Measurements from ENCODE around the gene SH3RF3.

Gene SH3RF3

DNA sequence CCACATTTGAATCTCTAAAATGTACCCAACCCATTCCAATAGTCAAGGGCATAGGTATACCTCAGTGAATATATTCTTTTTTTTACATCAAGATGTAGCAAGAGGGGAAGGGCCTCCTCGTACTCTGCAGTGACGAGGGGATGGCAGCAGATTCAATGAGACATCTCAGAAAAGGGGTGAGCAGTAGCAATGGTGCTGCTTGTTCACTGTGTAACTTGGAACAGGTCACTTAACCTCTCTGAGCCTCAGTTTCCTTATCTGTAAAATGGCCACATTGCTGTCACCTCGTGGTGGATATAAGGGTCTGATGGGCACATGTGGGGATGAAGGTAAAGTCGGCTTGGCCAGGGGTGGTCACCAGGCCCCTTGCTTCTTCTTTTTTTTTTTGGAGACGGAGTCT lies 263.1 kb downstream of the SH3RF3 start:
- TF ChIP-seq TAF1 (IDR thresholded peaks at IDR 0.05; ENCODE audit: borderline replicate concordance, insufficient read depth, low read length) (no peak), SIN3A (IDR thresholded peaks at IDR 0.05; ENCODE audit: borderline replicate concordance, insufficient read depth, low read length) (no peak), POLR2AphosphoS5 (IDR thresholded peaks at IDR 0.05; ENCODE audit: low read depth, low read length) (no peak), FOXP2 (optimal IDR thresholded peaks at IDR 0.05; ENCODE audit: borderline replicate concordance, extremely low read depth, extremely low read length, insufficient read depth) (no peak)
- TF ChIP-seq, protein P1, sequence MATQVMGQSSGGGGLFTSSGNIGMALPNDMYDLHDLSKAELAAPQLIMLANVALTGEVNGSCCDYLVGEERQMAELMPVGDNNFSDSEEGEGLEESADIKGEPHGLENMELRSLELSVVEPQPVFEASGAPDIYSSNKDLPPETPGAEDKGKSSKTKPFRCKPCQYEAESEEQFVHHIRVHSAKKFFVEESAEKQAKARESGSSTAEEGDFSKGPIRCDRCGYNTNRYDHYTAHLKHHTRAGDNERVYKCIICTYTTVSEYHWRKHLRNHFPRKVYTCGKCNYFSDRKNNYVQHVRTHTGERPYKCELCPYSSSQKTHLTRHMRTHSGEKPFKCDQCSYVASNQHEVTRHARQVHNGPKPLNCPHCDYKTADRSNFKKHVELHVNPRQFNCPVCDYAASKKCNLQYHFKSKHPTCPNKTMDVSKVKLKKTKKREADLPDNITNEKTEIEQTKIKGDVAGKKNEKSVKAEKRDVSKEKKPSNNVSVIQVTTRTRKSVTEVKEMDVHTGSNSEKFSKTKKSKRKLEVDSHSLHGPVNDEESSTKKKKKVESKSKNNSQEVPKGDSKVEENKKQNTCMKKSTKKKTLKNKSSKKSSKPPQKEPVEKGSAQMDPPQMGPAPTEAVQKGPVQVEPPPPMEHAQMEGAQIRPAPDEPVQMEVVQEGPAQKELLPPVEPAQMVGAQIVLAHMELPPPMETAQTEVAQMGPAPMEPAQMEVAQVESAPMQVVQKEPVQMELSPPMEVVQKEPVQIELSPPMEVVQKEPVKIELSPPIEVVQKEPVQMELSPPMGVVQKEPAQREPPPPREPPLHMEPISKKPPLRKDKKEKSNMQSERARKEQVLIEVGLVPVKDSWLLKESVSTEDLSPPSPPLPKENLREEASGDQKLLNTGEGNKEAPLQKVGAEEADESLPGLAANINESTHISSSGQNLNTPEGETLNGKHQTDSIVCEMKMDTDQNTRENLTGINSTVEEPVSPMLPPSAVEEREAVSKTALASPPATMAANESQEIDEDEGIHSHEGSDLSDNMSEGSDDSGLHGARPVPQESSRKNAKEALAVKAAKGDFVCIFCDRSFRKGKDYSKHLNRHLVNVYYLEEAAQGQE (IDR thresholded peaks at IDR 0.05; ENCODE audit: insufficient read depth in 1 of 2, low read depth in 2 of 2, low read length in 2 of 2) = no peak

DNA sequence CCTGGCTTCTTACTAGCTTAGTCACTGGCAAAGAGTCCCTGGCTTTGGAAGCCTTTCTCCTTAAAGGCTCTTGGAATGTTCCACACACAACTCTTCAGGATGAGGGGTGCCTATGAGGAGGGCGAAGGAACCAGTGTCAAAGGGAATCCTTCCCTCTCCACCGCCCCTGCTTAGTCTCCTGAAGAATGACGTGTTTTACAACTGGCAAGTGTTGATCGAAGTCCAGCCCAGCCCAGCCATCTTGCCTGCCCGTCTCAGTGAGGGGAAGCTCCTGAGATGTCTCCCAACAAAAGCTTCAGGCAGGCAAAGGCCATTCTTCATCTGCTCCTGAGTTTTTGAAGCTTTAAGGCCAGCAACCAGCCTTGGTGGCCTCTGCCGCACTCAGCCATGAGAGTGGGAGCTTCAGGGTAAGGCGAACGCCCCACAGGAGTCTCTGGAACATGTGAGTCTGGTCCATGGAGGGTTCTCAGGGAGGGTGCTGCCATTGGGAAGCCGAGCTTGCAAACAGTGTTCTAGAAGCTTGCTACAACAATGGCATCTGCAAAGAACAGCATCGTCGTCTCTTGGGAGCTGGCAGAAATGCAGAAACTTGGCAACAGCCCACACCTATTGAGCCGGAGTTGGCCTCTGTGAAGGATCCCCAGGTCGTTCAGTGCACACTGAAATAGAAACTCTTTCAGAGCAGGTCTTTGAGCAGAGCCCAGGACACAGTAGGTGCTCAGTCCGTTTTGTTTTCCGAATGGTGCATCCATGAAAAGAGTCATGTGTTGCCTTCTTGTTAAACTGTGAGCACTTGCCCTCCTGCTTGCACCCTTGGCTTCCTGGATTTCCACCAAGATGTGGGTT lies 264.0 kb downstream of the SH3RF3 start:
- no peak for TF ChIP-seq FOXP2 (optimal IDR thresholded peaks at IDR 0.05; ENCODE audit: borderline replicate concordance, extremely low read depth, extremely low read length, insufficient read depth)
- no peak for TF ChIP-seq TAF1 (IDR thresholded peaks at IDR 0.05; ENCODE audit: borderline replicate concordance, insufficient read depth, low read length)
- TF ChIP-seq POLR2AphosphoS5 (IDR thresholded peaks at IDR 0.05; ENCODE audit: low read depth, low read length) = no peak
- TF ChIP-seq, protein P1 (IDR thresholded peaks at IDR 0.05; ENCODE audit: insufficient read depth in 1 of 2, low read depth in 2 of 2, low read length in 2 of 2) = no peak
- TF ChIP-seq SIN3A (IDR thresholded peaks at IDR 0.05; ENCODE audit: borderline replicate concordance, insufficient read depth, low read length) = no peak

DNA sequence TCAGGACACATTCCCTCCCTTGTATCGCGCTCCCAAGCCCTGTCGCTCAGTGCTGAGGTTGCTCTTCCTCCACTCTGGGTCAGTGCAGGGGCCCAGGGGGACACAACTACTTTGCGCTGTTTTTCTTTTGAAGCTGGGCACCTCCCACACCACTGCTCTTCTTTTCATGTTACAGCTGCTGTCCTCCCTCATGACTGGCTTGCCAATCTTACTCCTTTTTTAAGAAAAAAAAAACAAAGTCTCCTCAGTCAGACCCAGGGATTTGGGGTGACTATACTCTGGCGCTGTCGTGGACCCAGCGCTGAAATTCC lies 264.6 kb downstream of the SH3RF3 start:
- TF ChIP-seq SIN3A (IDR thresholded peaks at IDR 0.05; ENCODE audit: borderline replicate concordance, insufficient read depth, low read length) (no peak), FOXP2 (optimal IDR thresholded peaks at IDR 0.05; ENCODE audit: borderline replicate concordance, extremely low read depth, extremely low read length, insufficient read depth) (no peak), POLR2AphosphoS5 (IDR thresholded peaks at IDR 0.05; ENCODE audit: low read depth, low read length) (no peak), TAF1 (IDR thresholded peaks at IDR 0.05; ENCODE audit: borderline replicate concordance, insufficient read depth, low read length) (no peak)
- TF ChIP-seq, protein P1 (IDR thresholded peaks at IDR 0.05; ENCODE audit: insufficient read depth in 1 of 2, low read depth in 2 of 2, low read length in 2 of 2) = no peak

DNA sequence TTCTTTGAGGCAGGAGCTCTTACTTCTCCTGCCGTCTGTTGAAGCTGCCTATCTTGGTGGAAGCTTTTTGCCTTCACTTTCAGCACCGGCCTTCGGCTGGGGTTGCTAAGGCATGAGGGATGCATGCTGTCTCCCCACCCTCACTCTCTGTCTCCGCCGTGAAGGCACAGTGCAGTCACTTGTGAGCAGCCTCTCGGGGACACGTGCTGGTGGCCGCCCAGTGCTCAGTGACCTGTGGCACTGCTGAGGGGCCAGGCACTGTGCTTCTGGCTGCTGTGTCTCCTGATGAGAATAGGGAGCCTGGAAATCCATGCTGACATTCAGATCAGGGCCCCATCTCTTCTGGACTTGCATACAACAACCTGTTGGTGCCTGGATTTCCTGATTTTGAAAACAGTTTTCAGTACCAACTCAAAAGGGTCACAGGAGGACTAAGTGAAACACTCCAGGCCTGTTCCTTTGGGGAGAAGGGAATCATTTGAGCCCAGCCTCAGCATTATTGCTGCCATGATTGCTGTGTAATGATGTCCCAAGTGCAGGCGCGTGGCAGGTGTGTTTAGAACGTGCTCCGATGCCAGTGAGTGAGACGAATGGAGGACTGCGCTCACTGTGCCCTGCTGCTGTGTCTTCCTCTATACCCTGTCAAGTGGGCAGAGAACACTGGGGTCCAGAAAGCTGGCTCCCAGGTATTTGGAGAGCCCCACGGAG lies 266.6 kb downstream of the SH3RF3 start:
- TF ChIP-seq, protein P1 (IDR thresholded peaks at IDR 0.05; ENCODE audit: insufficient read depth in 1 of 2, low read depth in 2 of 2, low read length in 2 of 2) = no peak
- TF ChIP-seq TAF1 (IDR thresholded peaks at IDR 0.05; ENCODE audit: borderline replicate concordance, insufficient read depth, low read length) (no peak), FOXP2 (optimal IDR thresholded peaks at IDR 0.05; ENCODE audit: borderline replicate concordance, extremely low read depth, extremely low read length, insufficient read depth) (no peak), POLR2AphosphoS5 (IDR thresholded peaks at IDR 0.05; ENCODE audit: low read depth, low read length) (no peak), SIN3A (IDR thresholded peaks at IDR 0.05; ENCODE audit: borderline replicate concordance, insufficient read depth, low read length) (no peak)
